ENCODE measurements around the gene CCSER2.

The CCSER2 gene

GRCh38 chr10:84308481-84309304, 19.7 kb upstream of the CCSER2 start:
- H3K36me3 ChIP-seq, result no peaks in the 10 kb centered on the region
- H3K9me3 ChIP-seq, result no peaks in the 10 kb centered on the region
- no peak overlapping the region for H3K27ac ChIP-seq
- TF ChIP-seq CTCF (IDR thresholded peaks at IDR 0.05), result no peak
- no peaks in the 10 kb centered on the region for H3K27me3 ChIP-seq
- H3K4me1 ChIP-seq, result peaks cover 0 to 11% (median 2%) of the 10 kb centered on the region in 4 donors
- no peak for DNase-seq
- no peak overlapping the region for H3K4me3 ChIP-seq
- intact Hi-C loops (cut with DNase I; ENCODE audit: low total_unique reads), result no loop called here

- H3K4me3 ChIP-seq, result no peak overlapping the region
- no peak overlapping the region for H3K27ac ChIP-seq
- H3K36me3 ChIP-seq, result no peaks in the 10 kb centered on the region
- H3K27me3 ChIP-seq, result peaks cover 0 to 3% of the 10 kb centered on the region in 2 donors
- no peaks in the 10 kb centered on the region for H3K9me3 ChIP-seq
- intact Hi-C loops (cut with DNase I; ENCODE audit: low total_unique reads), result no loop called here
- no peak for TF ChIP-seq CTCF (IDR thresholded peaks at IDR 0.05)
- peaks cover 0 to 11% (median 2%) of the 10 kb centered on the region in 4 donors for H3K4me1 ChIP-seq
- no peak for DNase-seq
These were observed 17.9 kb upstream of the CCSER2 start for GRCh38 chr10:84310470-84310869.

- no peak overlapping the region for H3K4me3 ChIP-seq
- intact Hi-C loops (cut with DNase I; ENCODE audit: low total_unique reads), result no loop called here
- H3K9me3 ChIP-seq, result no peaks in the 10 kb centered on the region
- DNase-seq, result no peak
- no peaks in the 10 kb centered on the region for H3K36me3 ChIP-seq
- TF ChIP-seq CTCF (IDR thresholded peaks at IDR 0.05), result no peak
- H3K27me3 ChIP-seq, result peaks cover 0 to 3% of the 10 kb centered on the region in 2 donors
- H3K27ac ChIP-seq, result no peak overlapping the region
- H3K4me1 ChIP-seq, result peaks cover 0 to 11% (median 2%) of the 10 kb centered on the region in 4 donors
These were observed 16.8 kb upstream of the CCSER2 start for GRCh38 chr10:84311576-84311975.

- H3K36me3 ChIP-seq, result no peaks in the 10 kb centered on the region
- intact Hi-C loops (cut with DNase I; ENCODE audit: low total_unique reads), result no loop called here
These were observed 15.6 kb upstream of the CCSER2 start for GRCh38 chr10:84312816-84313215.

GRCh38 chr10:84314275-84314674, 14.1 kb upstream of the CCSER2 start:
- intact Hi-C loops (cut with DNase I; ENCODE audit: low total_unique reads), result no loop called here
- Histone ChIP-seq H3K4me1 (no peaks in the 10 kb centered on the region), H3K36me3 (no peaks in the 10 kb centered on the region), H3K9me3 (no peaks in the 10 kb centered on the region), H3K4me3 (no peak overlapping the region), H3K27me3 (peaks cover 0 to 3% of the 10 kb centered on the region in 2 donors), H3K27ac (no peak overlapping the region)
- no peak for TF ChIP-seq CTCF (IDR thresholded peaks at IDR 0.05)
- DNase-seq, result no peak

More at GRCh38 chr10:84312816-84313215, 15.6 kb upstream of the CCSER2 start:
- H3K27me3 ChIP-seq, result peaks cover 0 to 3% of the 10 kb centered on the region in 2 donors
- no peaks in the 10 kb centered on the region for H3K9me3 ChIP-seq
- no peak for TF ChIP-seq CTCF (IDR thresholded peaks at IDR 0.05)
- no peak overlapping the region for H3K27ac ChIP-seq
- H3K4me3 ChIP-seq, result no peak overlapping the region
- no peak for DNase-seq
- peaks cover 0 to 11% (median 2%) of the 10 kb centered on the region in 4 donors for H3K4me1 ChIP-seq
